Neuronal stem cell (in vitro differentiated cells): ENCODE results near the gene OR11A1.

Experiments used
- DNase-seq: peaks from one replicate; pipeline ENCODE4 v3.0.0-alpha.2; 2013; ENCODE audit warnings: low spot score
- H2AFZ ChIP-seq: one replicate; pipeline ENCODE4 v1.6.1; 2013; ENCODE audit warnings: mild to moderate bottlenecking, low read length, inconsistent platforms
- H2AK5ac ChIP-seq: 2 replicates; pipeline ENCODE4 v1.6.1; 2013; ENCODE audit warnings: low read depth, mild to moderate bottlenecking, inconsistent platforms, low read length, moderate library complexity, mixed read lengths
- H2BK120ac ChIP-seq: 2 replicates; pipeline ENCODE4 v1.6.1; 2013; ENCODE audit warnings: low read depth, mild to moderate bottlenecking, inconsistent platforms, low read length, moderate library complexity, mixed read lengths
- H2BK12ac ChIP-seq: one replicate; pipeline ENCODE4 v1.6.1; 2013; ENCODE audit warnings: low read length, inconsistent platforms
- H2BK15ac ChIP-seq: 2 replicates; pipeline ENCODE4 v1.6.1; 2013; ENCODE audit warnings: mild to moderate bottlenecking, low read length, inconsistent platforms, mixed read lengths
- H2BK5ac ChIP-seq: one replicate; pipeline ENCODE4 v1.6.1; 2013; ENCODE audit warnings: inconsistent platforms, mild to moderate bottlenecking, low read length, moderate library complexity
- H3K14ac ChIP-seq: one replicate; pipeline ENCODE4 v1.6.1; 2013; ENCODE audit warnings: low read length, inconsistent platforms
- H3K18ac ChIP-seq: 2 replicates; pipeline ENCODE4 v1.6.1; 2013; ENCODE audit warnings: low read length, inconsistent platforms
- H3K23ac ChIP-seq: 2 replicates; pipeline ENCODE4 v1.6.1; 2013; ENCODE audit warnings: low read depth, mild to moderate bottlenecking, mixed read lengths, low read length, inconsistent platforms; ENCODE audit not compliant: poor library complexity
- H3K27ac ChIP-seq: replicated peaks from 3 replicates; pipeline ENCODE4 v1.5.1; 2013; ENCODE audit warnings: low read length, inconsistent platforms
- H3K27me3 ChIP-seq, 3 experiments: 2 replicates each; pipeline ENCODE4 v1.6.1; 2013; ENCODE audit warnings: low read length in 3 of 3, mild to moderate bottlenecking in 2 of 3, inconsistent platforms in 1 of 3, low read depth in 1 of 3, mixed read lengths in 1 of 3, moderate library complexity in 1 of 3; ENCODE audit not compliant: control insufficient read depth in 3 of 3, insufficient read depth in 3 of 3
- H3K36me3 ChIP-seq, 2 donors: replicated peaks in 1 of 2; 2 replicates each; pipeline ENCODE4 v1.6.1; 2013; ENCODE audit warnings: low read length in 2 of 2; ENCODE audit not compliant: control insufficient read depth in 2 of 2, insufficient read depth in 2 of 2
- H3K4ac ChIP-seq: 2 replicates; pipeline ENCODE4 v1.6.1; 2013; ENCODE audit warnings: inconsistent platforms, mild to moderate bottlenecking, low read length, moderate library complexity
- H3K4me1 ChIP-seq, 2 donors: 1 replicate in 1 of 2; 2 replicates in 1 of 2; pipeline ENCODE4 v1.6.1; 2013; ENCODE audit warnings: low read length in 2 of 2, low read depth in 1 of 2; ENCODE audit not compliant: control insufficient read depth in 2 of 2, insufficient read depth in 1 of 2
- H3K4me2 ChIP-seq: one replicate; pipeline ENCODE4 v1.6.1; 2013; ENCODE audit warnings: mild to moderate bottlenecking, low read length, inconsistent platforms; ENCODE audit not compliant: insufficient read depth, poor library complexity, severe bottlenecking
- H3K4me3 ChIP-seq, 2 donors: 2 replicates each; pipeline ENCODE4 v1.5.1; 2013; ENCODE audit warnings: low read length in 2 of 2, mild to moderate bottlenecking in 2 of 2, inconsistent platforms in 1 of 2, moderate library complexity in 1 of 2
- H3K79me1 ChIP-seq: one replicate; pipeline ENCODE4 v1.6.1; 2013; ENCODE audit warnings: low read depth, mild to moderate bottlenecking, inconsistent platforms, low read length, moderate library complexity
- H3K9ac ChIP-seq: one replicate; pipeline ENCODE4 v1.6.1; 2013; ENCODE audit warnings: mild to moderate bottlenecking, low read depth, low read length, inconsistent platforms; ENCODE audit not compliant: poor library complexity
- H3K9me3 ChIP-seq, 2 donors: replicated peaks in 1 of 2; 2 replicates each; pipeline versions ENCODE3 to v1.6.1; 2013; ENCODE audit warnings: low read length in 2 of 2, mild to moderate bottlenecking in 2 of 2, inconsistent platforms in 1 of 2, low read depth in 1 of 2, mixed read lengths in 1 of 2, moderate library complexity in 1 of 2; ENCODE audit not compliant: control insufficient read depth in 2 of 2, insufficient read depth in 1 of 2
- H4K8ac ChIP-seq: one replicate; pipeline ENCODE4 v1.6.1; 2013; ENCODE audit warnings: low read depth, mild to moderate bottlenecking, inconsistent platforms, low read length, moderate library complexity
- H4K91ac ChIP-seq: one replicate; pipeline ENCODE4 v1.6.1; 2013; ENCODE audit warnings: low read length, low read depth, mild to moderate bottlenecking, inconsistent platforms; ENCODE audit not compliant: poor library complexity
- WGBS, 2 donors: extraction: QIAGEN DNeasy Blood & Tissue Kit; methylation state at CpG; one replicate each; pipeline ENCODE4 v1.1.7; 2013; ENCODE audit warnings: missing lambda C conversion rate in 2 of 2, mixed read lengths in 1 of 2; ENCODE audit not compliant: insufficient read length in 2 of 2, insufficient replicate concordance in 1 of 2; ENCODE audit errors: extremely low coverage in 2 of 2; 5-methylcytosine and 5-hydroxymethylcytosine counted together

Gene OR11A1

GRCh38 chr6:29502597-29502996 lies 45.7 kb upstream of the OR11A1 start:
- H3K4me2 ChIP-seq, result no peak overlapping the region
- H4K8ac ChIP-seq, result no peak overlapping the region
- no peak overlapping the region for H2BK5ac ChIP-seq
- no CpG with 5 or more reads among the region's 5 CpGs for WGBS, 2 donors
- no peak overlapping the region for H2BK120ac ChIP-seq
- no peak overlapping the region for H4K91ac ChIP-seq
- no peaks in the 10 kb centered on the region for H3K9me3 ChIP-seq
- DNase-seq, result no peak
- H3K4me1 ChIP-seq, result no peaks in the 10 kb centered on the region
- H3K36me3 ChIP-seq, result no peaks in the 10 kb centered on the region
- H3K27ac ChIP-seq, result no peak overlapping the region
- H3K14ac ChIP-seq, result no peak overlapping the region
- H3K23ac ChIP-seq, result no peak overlapping the region
- no peaks in the 10 kb centered on the region for H3K79me1 ChIP-seq
- no peak overlapping the region for H2AK5ac ChIP-seq
- H3K27me3 ChIP-seq, result peaks cover 0 to 25% (median 0%) of the 10 kb centered on the region in 3 experiments
- H3K4ac ChIP-seq, result no peak overlapping the region
- no peak overlapping the region for H2BK15ac ChIP-seq
- no peak overlapping the region for H2AFZ ChIP-seq
- H3K4me3 ChIP-seq, result no peak overlapping the region
- H3K18ac ChIP-seq, result no peak overlapping the region
- H2BK12ac ChIP-seq, result no peak overlapping the region
- H3K9ac ChIP-seq, result no peak overlapping the region

- no peak overlapping the region for H2BK15ac ChIP-seq
- H3K23ac ChIP-seq, result no peak overlapping the region
- H3K9me3 ChIP-seq, result no peaks in the 10 kb centered on the region
- H3K4ac ChIP-seq, result no peak overlapping the region
- no peak overlapping the region for H3K27ac ChIP-seq
- H3K18ac ChIP-seq, result no peak overlapping the region
- no peak overlapping the region for H3K4me2 ChIP-seq
- H3K36me3 ChIP-seq, result no peaks in the 10 kb centered on the region
- no peak overlapping the region for H2AFZ ChIP-seq
- DNase-seq, result no peak
- H3K14ac ChIP-seq, result no peak overlapping the region
- H2BK120ac ChIP-seq, result no peak overlapping the region
- H2BK5ac ChIP-seq, result no peak overlapping the region
- no peaks in the 10 kb centered on the region for H3K4me1 ChIP-seq
- no peak overlapping the region for H4K91ac ChIP-seq
- H3K9ac ChIP-seq, result no peak overlapping the region
- H2AK5ac ChIP-seq, result no peak overlapping the region
- no peak overlapping the region for H2BK12ac ChIP-seq
- no peak overlapping the region for H4K8ac ChIP-seq
- no peaks in the 10 kb centered on the region for H3K79me1 ChIP-seq
- WGBS, 2 donors, result no CpG with 5 or more reads among the region's 3 CpGs
- peaks cover 0 to 21% (median 0%) of the 10 kb centered on the region in 3 experiments for H3K27me3 ChIP-seq
- H3K4me3 ChIP-seq, result no peak overlapping the region
These were observed 45.3 kb upstream of the OR11A1 start for GRCh38 chr6:29502181-29502580.

- no peaks in the 10 kb centered on the region for H3K36me3 ChIP-seq
- no peaks in the 10 kb centered on the region for H3K9me3 ChIP-seq
- H3K23ac ChIP-seq, result no peak overlapping the region
- no peak overlapping the region for H2BK5ac ChIP-seq
- no peak overlapping the region for H2BK120ac ChIP-seq
- no peak overlapping the region for H3K4ac ChIP-seq
- H3K27ac ChIP-seq, result no peak overlapping the region
- no peak overlapping the region for H4K8ac ChIP-seq
- H3K4me3 ChIP-seq, result no peak overlapping the region
- DNase-seq, result no peak
- H2AFZ ChIP-seq, result no peak overlapping the region
- H2BK12ac ChIP-seq, result no peak overlapping the region
- no peak overlapping the region for H3K18ac ChIP-seq
- no peak overlapping the region for H4K91ac ChIP-seq
- H2BK15ac ChIP-seq, result no peak overlapping the region
- H3K14ac ChIP-seq, result no peak overlapping the region
- no CpG with 5 or more reads among the region's 6 CpGs for WGBS, 2 donors
- H3K27me3 ChIP-seq, result peaks cover 0 to 15% (median 0%) of the 10 kb centered on the region in 3 experiments
- H2AK5ac ChIP-seq, result no peak overlapping the region
- H3K4me1 ChIP-seq, result no peaks in the 10 kb centered on the region
- no peaks in the 10 kb centered on the region for H3K79me1 ChIP-seq
- H3K9ac ChIP-seq, result no peak overlapping the region
- H3K4me2 ChIP-seq, result no peak overlapping the region
These were observed 44.2 kb upstream of the OR11A1 start for GRCh38 chr6:29501106-29501505.

- WGBS, 2 donors, result no CpG with 5 or more reads among the region's 8 CpGs
- H2AFZ ChIP-seq, result no peak overlapping the region
- no peak overlapping the region for H4K8ac ChIP-seq
- H3K4me2 ChIP-seq, result no peak overlapping the region
- H3K4me1 ChIP-seq, result no peaks in the 10 kb centered on the region
- no peak overlapping the region for H2BK120ac ChIP-seq
- no peak overlapping the region for H3K4ac ChIP-seq
- no peaks in the 10 kb centered on the region for H3K36me3 ChIP-seq
- no peaks in the 10 kb centered on the region for H3K79me1 ChIP-seq
- no peak overlapping the region for H2BK12ac ChIP-seq
- no peak overlapping the region for H4K91ac ChIP-seq
- H2BK5ac ChIP-seq, result no peak overlapping the region
- no peak overlapping the region for H3K18ac ChIP-seq
- peaks cover 0 to 12% (median 0%) of the 10 kb centered on the region in 3 experiments for H3K27me3 ChIP-seq
- no peak for DNase-seq
- H3K9ac ChIP-seq, result no peak overlapping the region
- H3K9me3 ChIP-seq, result no peaks in the 10 kb centered on the region
- no peak overlapping the region for H3K4me3 ChIP-seq
- no peak overlapping the region for H2AK5ac ChIP-seq
- H3K14ac ChIP-seq, result no peak overlapping the region
- no peak overlapping the region for H3K23ac ChIP-seq
- no peak overlapping the region for H2BK15ac ChIP-seq
- H3K27ac ChIP-seq, result no peak overlapping the region
These were observed 43.7 kb upstream of the OR11A1 start for GRCh38 chr6:29500594-29500993.
